ENCODE results near the gene CHST15. TPM values are rescaled to one million over a fixed set of nuclear protein-coding genes. Genes with fewer than 3 reads are reported as not detected.
"Not testable (repeated sequence)": the region's sequence is repeated elsewhere in the genome, so short reads cannot be mapped to it uniquely, and the experiment has no call there.

The CHST15 gene
- total and polyA plus RNA-seq, 2 experiments from 2014 or later = 0.06 to 0.11 TPM

DNA sequence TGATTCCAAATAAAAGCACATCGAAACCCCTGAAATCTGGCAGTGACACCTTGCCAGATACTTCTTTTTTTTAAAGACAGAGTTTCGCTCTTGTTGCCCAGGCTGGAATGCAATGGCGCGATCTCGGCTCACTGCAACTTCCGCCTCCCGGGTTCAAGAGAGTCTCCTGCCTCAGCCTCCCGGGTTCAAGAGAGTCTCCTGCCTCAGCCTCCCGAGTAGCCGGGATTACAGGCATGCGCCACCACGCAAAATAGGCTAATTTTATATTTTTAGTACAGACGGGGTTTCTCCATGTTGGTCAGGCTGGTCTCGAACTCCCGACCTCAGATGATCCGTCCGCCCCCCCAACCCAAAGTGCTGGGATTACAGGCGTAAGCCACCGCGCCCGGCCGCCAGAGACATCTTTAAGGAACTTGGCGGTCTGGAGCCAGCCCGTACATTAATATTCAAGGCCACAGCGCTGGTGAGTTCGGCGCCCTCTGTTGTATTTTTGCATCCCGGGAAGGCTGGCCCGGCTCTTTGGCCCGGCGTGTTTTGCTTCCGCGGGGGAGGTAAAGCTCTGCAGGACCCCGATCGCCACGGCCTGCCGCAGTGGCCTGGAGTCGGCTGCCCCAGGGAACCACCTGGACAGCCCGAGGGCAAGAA lies 498 bp upstream of the CHST15 start:
- H3K9me2 ChIP-seq (ENCODE audit: insufficient read depth); H3K79me2 ChIP-seq (ENCODE audit: insufficient read depth); H3K9ac ChIP-seq; H3K4me1 ChIP-seq (ENCODE audit: insufficient read depth); in situ Hi-C loops (cut with MboI); H4K20me1 ChIP-seq (ENCODE audit: insufficient read depth); H3K9me3 ChIP-seq (ENCODE audit: low read depth); H3K27ac ChIP-seq; H3K36me3 ChIP-seq (ENCODE audit: low read depth); H3F3A ChIP-seq (ENCODE audit: insufficient read depth): not testable (repeated sequence)
- DNase-seq = peak; percentile 22
- H3K4me3 ChIP-seq = peak overlapping the region; percentile 60
- TF ChIP-seq EZH2 (IDR thresholded peaks at IDR 0.05; ENCODE audit: insufficient read depth, poor library complexity, severe bottlenecking) (peak; percentile 84), EZH2phosphoT487 (IDR thresholded peaks at IDR 0.05; ENCODE audit: insufficient read depth, low read depth) (0 out of 2 replicates have a peak, but pooled peaks have one; percentile 78)
- H3K27me3 ChIP-seq (replicated peaks; ENCODE audit: insufficient read depth) = peaks cover 86% of the 10 kb centered on the region
- H2AFZ ChIP-seq = peak overlapping the region; percentile 27; the same call in 1 of the 2 replicates
- 6 to 9% methylated on average over 32 to 39 of the region's 39 CpGs for WGBS, 2 experiments (ENCODE audit: low coverage in 1 of 2, low lambda C conversion rate in 2 of 2, missing lambda C conversion rate in 2 of 2)
- peak overlapping the region; percentile 68 for H3K4me2 ChIP-seq (ENCODE audit: unreplicated experiment)

DNA sequence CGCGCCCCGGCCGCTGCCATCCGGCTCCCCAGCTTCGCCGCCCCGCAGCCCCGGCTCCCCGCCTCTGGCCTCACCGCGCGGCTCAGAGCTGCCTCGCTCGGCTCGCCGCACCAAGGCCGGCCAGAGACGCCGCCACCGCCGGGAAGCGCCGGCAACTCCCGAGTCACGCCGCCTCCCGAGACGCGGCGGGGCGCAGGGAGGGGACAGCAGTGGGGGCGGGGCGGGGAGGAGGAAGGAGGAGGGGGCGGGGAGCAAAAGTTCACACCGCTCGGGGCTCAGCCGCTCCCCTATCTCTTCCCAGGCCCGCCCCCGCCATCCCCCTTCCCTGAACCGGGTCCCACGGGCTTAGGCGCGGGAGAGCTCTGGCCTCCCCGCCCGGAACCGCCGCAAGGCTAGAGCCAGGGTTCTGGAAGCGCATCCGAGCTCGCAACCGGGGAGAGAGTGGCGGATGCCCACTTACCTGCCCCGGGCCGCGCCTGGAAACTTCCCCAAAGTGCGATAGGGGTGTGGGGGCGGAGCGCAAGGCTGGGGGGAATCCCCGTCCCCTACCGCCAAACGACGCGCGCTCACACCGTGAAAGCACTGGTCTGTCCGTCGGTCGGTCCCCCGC lies 1.0 kb downstream of the CHST15 start:
- in situ Hi-C loops (cut with MboI) = no loop called here
- H3K4me3 ChIP-seq = peak overlapping the region; percentile 48; the same call in 1 of the 2 replicates
- peaks cover 86% of the 10 kb centered on the region for H3K27me3 ChIP-seq (replicated peaks; ENCODE audit: insufficient read depth)
- peak; percentile 37 for DNase-seq
- no peaks in the 10 kb centered on the region for H3K9me3 ChIP-seq (ENCODE audit: low read depth)
- TF ChIP-seq EZH2phosphoT487 (IDR thresholded peaks at IDR 0.05; ENCODE audit: insufficient read depth, low read depth) = no peak
- TF ChIP-seq EZH2 (IDR thresholded peaks at IDR 0.05; ENCODE audit: insufficient read depth, poor library complexity, severe bottlenecking) = no peak
- peaks cover 4% of the 10 kb centered on the region; the same call in 1 of the 2 replicates for H3K4me1 ChIP-seq (ENCODE audit: insufficient read depth)
- H4K20me1 ChIP-seq (ENCODE audit: insufficient read depth) = no peaks in the 10 kb centered on the region
- no peak overlapping the region for H3K9ac ChIP-seq
- no peaks in the 10 kb centered on the region for H3F3A ChIP-seq (ENCODE audit: insufficient read depth)
- H3K79me2 ChIP-seq (ENCODE audit: insufficient read depth) = no peaks in the 10 kb centered on the region
- no peaks in the 10 kb centered on the region for H3K9me2 ChIP-seq (ENCODE audit: insufficient read depth)
- H3K36me3 ChIP-seq (ENCODE audit: low read depth) = no peaks in the 10 kb centered on the region
- no peak overlapping the region for H3K27ac ChIP-seq
- WGBS, 2 experiments (ENCODE audit: low coverage in 1 of 2, low lambda C conversion rate in 2 of 2, missing lambda C conversion rate in 2 of 2) = 2 to 3% methylated on average over 22 to 55 of the region's 70 CpGs
- peak overlapping the region; percentile 3 for H3K4me2 ChIP-seq (ENCODE audit: unreplicated experiment)
- no peak overlapping the region for H2AFZ ChIP-seq

DNA sequence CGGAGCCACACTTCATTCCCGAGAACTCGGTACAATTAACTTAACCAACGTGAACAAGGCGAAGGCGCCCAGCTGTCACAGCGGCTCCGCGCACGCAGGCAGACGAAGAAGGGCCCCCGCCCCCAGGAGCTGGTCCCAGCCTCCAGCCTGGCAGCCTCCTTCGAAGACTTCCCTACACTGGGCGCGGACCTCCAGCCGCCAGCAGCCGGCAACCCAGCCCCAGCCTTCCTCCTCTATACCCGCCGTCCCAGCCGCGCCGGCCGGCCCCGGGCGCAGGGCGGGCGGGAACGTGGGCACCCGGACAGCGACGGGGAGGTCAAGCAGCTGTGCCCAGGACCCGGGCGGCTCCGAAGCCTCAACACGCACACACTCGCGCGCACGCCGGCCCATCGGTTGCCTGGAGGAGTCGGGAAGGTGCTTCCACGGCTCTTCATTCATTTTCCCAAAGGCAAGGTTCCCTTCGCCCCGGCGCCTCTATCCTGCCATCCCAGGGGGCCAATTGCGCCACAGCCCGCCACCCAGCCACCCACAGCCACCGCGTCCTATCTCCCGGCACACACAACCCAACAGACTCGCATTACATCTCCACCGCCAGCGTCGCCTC lies 1.6 kb downstream of the CHST15 start:
- H3K9ac ChIP-seq = no peak overlapping the region
- no peaks in the 10 kb centered on the region for H4K20me1 ChIP-seq (ENCODE audit: insufficient read depth)
- H3K4me2 ChIP-seq (ENCODE audit: unreplicated experiment) = no peak overlapping the region
- peaks cover 82% of the 10 kb centered on the region for H3K27me3 ChIP-seq (replicated peaks; ENCODE audit: insufficient read depth)
- DNase-seq = peak; percentile 22
- H3K4me1 ChIP-seq (ENCODE audit: insufficient read depth) = peaks cover 4% of the 10 kb centered on the region; the same call in 1 of the 2 replicates
- H3K36me3 ChIP-seq (ENCODE audit: low read depth) = no peaks in the 10 kb centered on the region
- no peaks in the 10 kb centered on the region for H3K9me2 ChIP-seq (ENCODE audit: insufficient read depth)
- H3K27ac ChIP-seq = no peak overlapping the region
- no peaks in the 10 kb centered on the region for H3K9me3 ChIP-seq (ENCODE audit: low read depth)
- H3K4me3 ChIP-seq = peak overlapping the region; percentile 48; the same call in 1 of the 2 replicates
- H3K79me2 ChIP-seq (ENCODE audit: insufficient read depth) = no peaks in the 10 kb centered on the region
- WGBS, 2 experiments (ENCODE audit: low coverage in 1 of 2, low lambda C conversion rate in 2 of 2, missing lambda C conversion rate in 2 of 2) = 1% methylated on average over 40 to 46 of the region's 55 CpGs
- no peaks in the 10 kb centered on the region for H3F3A ChIP-seq (ENCODE audit: insufficient read depth)
- in situ Hi-C loops (cut with MboI) = no loop called here
- no peak overlapping the region for H2AFZ ChIP-seq
- TF ChIP-seq EZH2 (IDR thresholded peaks at IDR 0.05; ENCODE audit: insufficient read depth, poor library complexity, severe bottlenecking) (peak; percentile 32), EZH2phosphoT487 (IDR thresholded peaks at IDR 0.05; ENCODE audit: insufficient read depth, low read depth) (0 out of 2 replicates have a peak, but pooled peaks have one; percentile 36)

DNA sequence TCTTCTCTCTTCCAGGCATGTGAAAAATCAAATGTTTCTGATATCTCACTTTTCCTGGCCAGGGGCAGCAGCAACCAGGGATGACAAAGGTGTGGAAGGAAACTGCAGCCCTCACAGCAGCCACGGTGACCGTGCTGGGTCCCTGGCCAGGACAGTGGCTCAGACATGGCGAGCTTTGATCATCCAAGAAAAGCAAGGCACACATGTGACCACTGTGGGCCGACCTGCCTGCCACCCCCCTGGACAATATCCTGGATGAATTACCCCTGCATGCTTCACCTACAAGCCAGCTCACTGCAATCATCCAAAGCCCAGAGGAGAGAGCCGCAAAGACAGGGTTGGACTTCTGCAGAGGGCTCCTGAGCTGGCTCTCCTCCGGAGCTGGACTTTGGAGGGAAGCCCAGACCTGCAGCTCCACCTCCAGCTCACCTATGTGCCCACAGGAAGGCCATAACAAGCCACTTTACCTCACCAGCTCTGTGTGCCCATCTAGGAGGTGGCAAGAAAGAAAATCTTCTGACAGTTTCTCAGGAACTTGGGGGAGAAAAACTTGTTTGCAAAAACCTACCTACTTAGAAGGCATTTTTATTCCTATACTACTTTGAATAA lies 2.7 kb downstream of the CHST15 start:
- Histone ChIP-seq H3K27me3 (replicated peaks; ENCODE audit: insufficient read depth) (peaks cover 76% of the 10 kb centered on the region), H3K9me2 (ENCODE audit: insufficient read depth) (no peaks in the 10 kb centered on the region), H3K79me2 (ENCODE audit: insufficient read depth) (no peaks in the 10 kb centered on the region), H4K20me1 (ENCODE audit: insufficient read depth) (no peaks in the 10 kb centered on the region), H3K4me1 (ENCODE audit: insufficient read depth) (peaks cover 4% of the 10 kb centered on the region; the same call in 1 of the 2 replicates), H3K4me3 (no peak overlapping the region), H3K36me3 (ENCODE audit: low read depth) (no peaks in the 10 kb centered on the region), H3K9ac (no peak overlapping the region), H3F3A (ENCODE audit: insufficient read depth) (no peaks in the 10 kb centered on the region), H3K9me3 (ENCODE audit: low read depth) (no peaks in the 10 kb centered on the region), H2AFZ (no peak overlapping the region), H3K4me2 (ENCODE audit: unreplicated experiment) (no peak overlapping the region), H3K27ac (no peak overlapping the region)
- WGBS, 2 experiments (ENCODE audit: low coverage in 1 of 2, low lambda C conversion rate in 2 of 2, missing lambda C conversion rate in 2 of 2) = 38 to 49% methylated on average over 6 of the region's 6 CpGs
- in situ Hi-C loops (cut with MboI) = no loop called here
- no peak for DNase-seq
- TF ChIP-seq EZH2phosphoT487 (IDR thresholded peaks at IDR 0.05; ENCODE audit: insufficient read depth, low read depth) (no peak), EZH2 (IDR thresholded peaks at IDR 0.05; ENCODE audit: insufficient read depth, poor library complexity, severe bottlenecking) (peak; percentile 16)
